IMR-90 (cell line): Measurements from ENCODE around the gene RASGEF1C. TPM values are rescaled to one million over a fixed set of nuclear protein-coding genes. Genes with fewer than 3 reads are reported as not detected.

Source experiments
- ATAC-seq: fragments of 200-7000 bp; cut with Tn5 transposase; 2 replicates; pipeline ENCODE4 v1.9.1; 2020; ENCODE audit warnings: low read depth, mild to moderate bottlenecking, moderate library complexity
- BruUV-seq: library from RNA; stranded (reverse); fragments of 400-500 nt; replicated peaks from 2 replicates; lab custom pipeline; 2021; lab: Mats Ljungman, UMichigan
- CTCF ChIA-PET: fragments of 300-600 bp; formaldehyde crosslinking; extraction: SDS; loops from one replicate; lab custom pipeline; 2021; ENCODE audit warnings: antibody characterized with exemption; lab: Yijun Ruan, JAX
- POLR2A ChIA-PET: fragments of 300-600 bp; sonication (Branson Sonifier 250); formaldehyde crosslinking; loops from one replicate; lab custom pipeline; 2022; ENCODE audit warnings: antibody characterized with exemption; ENCODE audit not compliant: unreplicated experiment; lab: Charles Lee
- DNase-seq: peaks from one replicate; pipeline ENCODE4 v3.0.0; 2013
- H2AFZ ChIP-seq: replicated peaks from 2 replicates; pipeline ENCODE3; 2013; ENCODE audit warnings: low read length, mild to moderate bottlenecking; ENCODE audit not compliant: poor library complexity
- H2AK5ac ChIP-seq: 2 replicates; pipeline ENCODE4 v1.6.1; 2013; ENCODE audit warnings: low read depth, low read length, inconsistent platforms
- H2AK9ac ChIP-seq: replicated peaks from 2 replicates; pipeline ENCODE3; 2013; ENCODE audit warnings: mild to moderate bottlenecking, low read depth, low read length, moderate library complexity; ENCODE audit not compliant: poor library complexity
- H2BK120ac ChIP-seq: 2 replicates; pipeline ENCODE4 v1.6.1; 2013; ENCODE audit warnings: low read depth, low read length, inconsistent platforms
- H2BK15ac ChIP-seq: 3 replicates; pipeline ENCODE4 v1.6.1; 2013; ENCODE audit warnings: low read depth, low read length, inconsistent platforms
- H2BK20ac ChIP-seq: 2 replicates; pipeline ENCODE4 v1.6.1; 2013; ENCODE audit warnings: low read depth, mild to moderate bottlenecking, inconsistent platforms, low read length, moderate library complexity
- H2BK5ac ChIP-seq: 2 replicates; pipeline ENCODE4 v1.6.1; 2013; ENCODE audit warnings: mild to moderate bottlenecking, low read depth, low read length, inconsistent platforms; ENCODE audit not compliant: poor library complexity, severe bottlenecking
- H3K14ac ChIP-seq: replicated peaks from 2 replicates; pipeline ENCODE4 v1.6.1; 2013; ENCODE audit warnings: low read depth, low read length, inconsistent platforms
- H3K18ac ChIP-seq: 2 replicates; pipeline ENCODE4 v1.6.1; 2013; ENCODE audit warnings: low read depth, low read length, control low read depth
- H3K23ac ChIP-seq: 2 replicates; pipeline ENCODE4 v1.6.1; 2013; ENCODE audit warnings: low read depth, low read length, inconsistent platforms
- H3K27ac ChIP-seq: 2 replicates; pipeline ENCODE4 v1.5.1; 2013; ENCODE audit warnings: mild to moderate bottlenecking, control low read depth, low read length; ENCODE audit not compliant: insufficient read depth
- H3K27me3 ChIP-seq: 2 replicates; pipeline ENCODE4 v1.6.1; 2013; ENCODE audit warnings: low read length; ENCODE audit not compliant: control insufficient read depth, insufficient read depth
- H3K36me3 ChIP-seq: 2 replicates; pipeline ENCODE4 v1.6.1; 2013; ENCODE audit warnings: low read length, mixed read lengths; ENCODE audit not compliant: control insufficient read depth, insufficient read depth
- H3K4ac ChIP-seq: 2 replicates; pipeline ENCODE4 v1.6.1; 2013; ENCODE audit warnings: low read depth, low read length, inconsistent platforms
- H3K4me1 ChIP-seq: 2 replicates; pipeline ENCODE4 v1.6.1; 2013; ENCODE audit warnings: low read length, mixed read lengths; ENCODE audit not compliant: control insufficient read depth, insufficient read depth
- H3K4me2 ChIP-seq: 2 replicates; pipeline ENCODE4 v1.6.1; 2013; ENCODE audit warnings: low read depth, mild to moderate bottlenecking, control low read depth, low read length, moderate library complexity
- H3K4me3 ChIP-seq: 2 replicates; pipeline ENCODE4 v1.5.1; 2013; ENCODE audit warnings: low read depth, mild to moderate bottlenecking, control low read depth, low read length, moderate library complexity; ENCODE audit not compliant: insufficient read depth
- H3K56ac ChIP-seq: 2 replicates; pipeline ENCODE4 v1.6.1; 2013; ENCODE audit warnings: low read length, inconsistent platforms; ENCODE audit not compliant: insufficient read depth; ENCODE audit errors: extremely low read depth
- H3K79me1 ChIP-seq, 2 experiments: 2 replicates each; pipeline ENCODE4 v1.6.1; 2013; ENCODE audit warnings: low read length in 2 of 2, inconsistent platforms in 1 of 2, low read depth in 1 of 2
- H3K9ac ChIP-seq: 2 replicates; pipeline ENCODE4 v1.6.1; 2013; ENCODE audit warnings: low read depth, low read length, control low read depth
- H3K9me1 ChIP-seq: 2 replicates; pipeline ENCODE4 v1.6.1; 2013; ENCODE audit warnings: low read length, inconsistent platforms; ENCODE audit not compliant: insufficient read depth
- H3K9me3 ChIP-seq: 2 replicates; pipeline ENCODE4 v1.6.1; 2013; ENCODE audit warnings: low read length; ENCODE audit not compliant: control insufficient read depth, insufficient read depth
- H4K20me1 ChIP-seq: 2 replicates; pipeline ENCODE4 v1.6.1; 2013; ENCODE audit warnings: low read length, inconsistent platforms; ENCODE audit not compliant: insufficient read depth
- H4K5ac ChIP-seq: 2 replicates; pipeline ENCODE4 v1.6.1; 2013; ENCODE audit warnings: mild to moderate bottlenecking, low read depth, low read length, control low read depth
- H4K8ac ChIP-seq, 2 experiments: 2 replicates each; pipeline ENCODE4 v1.6.1; 2013; ENCODE audit warnings: low read depth in 2 of 2, low read length in 2 of 2, control low read depth in 1 of 2, inconsistent platforms in 1 of 2
- H4K91ac ChIP-seq: 2 replicates; pipeline ENCODE4 v1.6.1; 2013; ENCODE audit warnings: low read depth, low read length, inconsistent platforms; ENCODE audit not compliant: insufficient read depth
- CHD1 ChIP-seq: IDR thresholded peaks from 2 replicates; pipeline ENCODE4 v1.6.1; 2012; ENCODE audit warnings: low read depth, low read length, improper control_type of control experiment
- FOS ChIP-seq: fragments of 150-350 bp; IDR thresholded peaks from 2 replicates; pipeline ENCODE4 v1.6.1; 2016; ENCODE audit warnings: low read depth, low read length
- MAZ ChIP-seq: IDR thresholded peaks from 2 replicates; pipeline ENCODE4 v1.6.1; 2012; ENCODE audit warnings: low read depth, mild to moderate bottlenecking, low read length, improper control_type of control experiment, moderate library complexity, borderline replicate concordance
- MXI1 ChIP-seq: IDR thresholded peaks from 2 replicates; pipeline ENCODE4 v1.6.1; 2012; ENCODE audit warnings: low read depth, mild to moderate bottlenecking, low read length, moderate library complexity, borderline replicate concordance
- USF2 ChIP-seq: fragments of 150-350 bp; IDR thresholded peaks from 2 replicates; pipeline ENCODE4 v1.6.1; 2017; ENCODE audit warnings: mild to moderate bottlenecking, antibody characterized with exemption, low read length, low read depth
- WGBS, 2 experiments: methylation state at CpG; one replicate each; pipeline versions ENCODE4 v1.1.5 to v1.1.7; 2013; ENCODE audit warnings: missing lambda C conversion rate in 2 of 2; ENCODE audit not compliant: insufficient read length in 1 of 2; ENCODE audit errors: extremely low coverage in 2 of 2; 5-methylcytosine and 5-hydroxymethylcytosine counted together
- dilution Hi-C: fragments of 300-500 bp; cut with HindIII; formaldehyde crosslinking; loops from one replicate; pipeline ENCODE4 v1.14.3; 2018; ENCODE audit warnings: low sequenced_read_pairs; ENCODE audit not compliant: unreplicated experiment
- in situ Hi-C: fragments of 300-500 bp; cut with MboI; formaldehyde crosslinking; loops from 3 replicates; pipeline ENCODE4 v1.14.3; 2019; ENCODE audit warnings: low sequenced_read_pairs, inconsistent platforms, mixed read lengths
- intact Hi-C: fragments of 100-400 bp; cut with micrococcal nuclease; formaldehyde crosslinking; loops from 2 replicates; pipeline ENCODE4 v1.10.0; 2022
- polyA plus RNA-seq, 3 experiments: library from polyadenylated mRNA; depleted of rRNA; stranded (reverse); fragments of >200 nt; gene quantifications; 2 replicates each; pipeline ENCODE4 v1.2.3, GENCODE V29; 2012; ENCODE audit warnings: low replicate concordance in 1 of 3
- total RNA-seq: library from RNA; depleted of rRNA; stranded (reverse); fragments of >200 nt; gene quantifications from 2 replicates; pipeline ENCODE4 v1.2.3, GENCODE V29; 2012

RASGEF1C gene
- total and polyA plus RNA-seq, 2 of the 4 experiments (the other 2 are of a cell fraction): not detected

- Histone ChIP-seq H2BK20ac (no peak overlapping the region), H3K9me3 (no peaks in the 10 kb centered on the region), H3K14ac (no peak overlapping the region), H3K9ac (no peak overlapping the region), H3K18ac (no peak overlapping the region), H3K4me2 (no peak overlapping the region), H3K23ac (no peak overlapping the region), H3K4me1 (no peaks in the 10 kb centered on the region), H3K36me3 (no peaks in the 10 kb centered on the region), H2BK120ac (no peak overlapping the region), H3K27ac (no peak overlapping the region), H4K5ac (no peak overlapping the region), H3K56ac (no peak overlapping the region), H2AFZ (no peak overlapping the region), H4K8ac (no peak overlapping the region), H2AK5ac (no peak overlapping the region), H4K20me1 (no peaks in the 10 kb centered on the region), H3K4me3 (no peak overlapping the region), H3K79me1 (no peaks in the 10 kb centered on the region), H2AK9ac (no peak overlapping the region), H3K27me3 (peaks cover 11% of the 10 kb centered on the region), H2BK5ac (no peak overlapping the region), H3K4ac (no peak overlapping the region), H3K9me1 (no peaks in the 10 kb centered on the region), H2BK15ac (no peak overlapping the region), H4K91ac (no peak overlapping the region)
- in situ Hi-C loops: no loop called here
- intact Hi-C loops: no loop called here
- BruUV-seq: no TSS peak
- TF ChIP-seq FOS (no peak), MXI1 (no peak), USF2 (no peak), MAZ (no peak), CHD1 (no peak)
- ChIA-PET CTCF (no interaction called here), POLR2A (no interaction called here)
- ATAC-seq: no peak
- dilution Hi-C loops: no loop called here
- 72% methylated on average over 3 of the region's 6 CpGs; no CpG with 5 or more reads in 1 of the 2 experiments for WGBS, 2 experiments
- DNase-seq: no peak
These were observed 55.0 kb downstream of the RASGEF1C start for GRCh38 chr5:180153991-180154390.
